SK-N-SH (cell line): ENCODE measurements around the gene GVQW3.

Experiments used
- CTCF ChIP-seq: fragments of 200-600 bp; sonication (generic); IDR thresholded peaks from 2 replicates; pipeline ENCODE4 v1.6.1; 2017; ENCODE audit warnings: antibody characterized with exemption, mild to moderate bottlenecking, moderate library complexity
- EP300 ChIP-seq, 2 experiments: IDR thresholded peaks; 2 replicates each; pipeline versions ENCODE4 v1.4.0 to v1.6.1; 2012; ENCODE audit warnings: borderline replicate concordance in 1 of 2, low read depth in 1 of 2, low read length in 1 of 2
- EZH2phosphoT487 ChIP-seq: fragments of 200-600 bp; sonication (generic); IDR thresholded peaks from 2 replicates; pipeline ENCODE4 v1.6.1; 2017; ENCODE audit warnings: low read depth, mixed run types, mild to moderate bottlenecking, antibody characterized with exemption, moderate library complexity, borderline replicate concordance
- FOXJ3 ChIP-seq: sonication (generic); formaldehyde crosslinking; IDR thresholded peaks from 2 replicates; pipeline ENCODE4 v1.5.1; 2020; ENCODE audit warnings: mild to moderate bottlenecking, missing genetic modification reagents
- MXI1 ChIP-seq: IDR thresholded peaks from 2 replicates; pipeline ENCODE4 v1.6.1; 2012; ENCODE audit warnings: mild to moderate bottlenecking, low read depth, low read length, improper control_type of control experiment
- POLR2AphosphoS5 ChIP-seq: IDR thresholded peaks from 2 replicates; pipeline ENCODE4 v1.6.1; 2012; ENCODE audit warnings: low read depth, low read length
- RFX5 ChIP-seq: IDR thresholded peaks from 2 replicates; pipeline ENCODE4 v1.6.1; 2012; ENCODE audit warnings: mild to moderate bottlenecking, improper control_type of control experiment, low read length
- SMC3 ChIP-seq: IDR thresholded peaks from 2 replicates; pipeline ENCODE4 v1.6.1; 2012; ENCODE audit warnings: low read depth, low read length, improper control_type of control experiment
- USF2 ChIP-seq: fragments of 150-350 bp; IDR thresholded peaks from 2 replicates; pipeline ENCODE4 v1.6.1; 2017; ENCODE audit warnings: antibody characterized with exemption, low read length, low read depth, borderline replicate concordance

- no peak for TF ChIP-seq POLR2AphosphoS5
- TF ChIP-seq RFX5, result no peak
- TF ChIP-seq CTCF, result no peak
- TF ChIP-seq EZH2phosphoT487, result no peak
- no peak for TF ChIP-seq USF2
- no peak for TF ChIP-seq FOXJ3 (CRISPR knock-in tag)
- no peak for TF ChIP-seq MXI1
- TF ChIP-seq SMC3, result no peak
- TF ChIP-seq EP300 (IDR thresholded peaks at IDR 0.05; ENCODE audit: borderline replicate concordance in 1 of 2, low read depth in 1 of 2, low read length in 1 of 2), result no peak
These were observed 19.7 kb upstream of the GVQW3 start for GRCh38 chr11:76361374-76361773.
